Lung (tissue), 12 donors: ENCODE measurements around the gene CCND1. TPM values are rescaled to one million over a fixed set of nuclear protein-coding genes. Genes with fewer than 3 reads are reported as not detected.

ENCODE experiments used
- ATAC-seq: fragments of 200-7000 bp; cut with Tn5 transposase; one replicate; pipeline ENCODE4 v1.9.1; 2020; ENCODE audit warnings: moderate number of reproducible peaks; ENCODE audit not compliant: insufficient read depth, low FRiP score
- DNase-seq, 3 donors: peaks; one replicate each; pipeline ENCODE4 v3.0.0-alpha.2; 2013 to 2017
- H3K27ac ChIP-seq, 2 donors: one replicate each; pipeline ENCODE4 v1.5.1; 2013; ENCODE audit warnings: mild to moderate bottlenecking in 2 of 2, moderate library complexity in 2 of 2, control low read depth in 1 of 2, inconsistent platforms in 1 of 2, low read depth in 1 of 2, low read length in 1 of 2
- H3K27me3 ChIP-seq, 3 donors: one replicate each; pipeline ENCODE4 v1.5.1; 2013; ENCODE audit warnings: low read length in 2 of 3; ENCODE audit not compliant: control insufficient read depth in 3 of 3, insufficient read depth in 3 of 3
- H3K36me3 ChIP-seq, 4 donors: one replicate each; pipeline ENCODE4 v1.5.1; 2013; ENCODE audit warnings: low read length in 4 of 4, mild to moderate bottlenecking in 1 of 4, moderate library complexity in 1 of 4; ENCODE audit not compliant: control insufficient read depth in 4 of 4, insufficient read depth in 4 of 4
- H3K4me1 ChIP-seq, 5 donors: one replicate each; pipeline ENCODE4 v1.5.1; 2013; ENCODE audit warnings: low read length in 5 of 5, mild to moderate bottlenecking in 2 of 5, moderate library complexity in 1 of 5; ENCODE audit not compliant: control insufficient read depth in 5 of 5, insufficient read depth in 5 of 5
- H3K4me3 ChIP-seq: one replicate; pipeline ENCODE4 v1.5.1; 2013; ENCODE audit warnings: mild to moderate bottlenecking, control low read depth, moderate library complexity
- H3K9ac ChIP-seq, 2 donors: one replicate each; pipeline ENCODE4 v1.5.1; 2013; ENCODE audit warnings: low read length in 2 of 2, control low read depth in 1 of 2; ENCODE audit not compliant: insufficient read depth in 1 of 2
- H3K9me3 ChIP-seq, 4 donors: one replicate each; pipeline ENCODE4 v1.5.1; 2013; ENCODE audit warnings: low read length in 3 of 4, mild to moderate bottlenecking in 1 of 4, moderate library complexity in 1 of 4; ENCODE audit not compliant: control insufficient read depth in 4 of 4, insufficient read depth in 3 of 4
- WGBS, 2 donors: extraction: QIAGEN DNeasy Blood & Tissue Kit; methylation state at CpG; one replicate each; pipeline ENCODE4 v1.1.7; 2013; 5-methylcytosine and 5-hydroxymethylcytosine counted together
- polyA plus RNA-seq, 2 donors: library from polyadenylated mRNA; stranded (reverse); fragments of 200-250 nt; gene quantifications; one replicate each; pipeline ENCODE4 v1.2.1, GENCODE V29; 2013
- total RNA-seq, 2 donors: library from RNA; depleted of rRNA in 1 of 2; stranded (reverse); fragments of >200 nt in 1 of 2; gene quantifications; one replicate each; pipeline ENCODE4 v1.2.1, GENCODE V29; 2014 to 2021
- TF ChIP-seq, protein P1 (sequence below): IDR thresholded peaks from 2 replicates; pipeline ENCODE4 v1.5.1; 2012; ENCODE audit warnings: mild to moderate bottlenecking; ENCODE audit errors: control extremely low read depth, extremely low read depth
- donor health status: control.
- donor health status: control.
- donor health status: Bipolar disorder and iron deficiency.
- donor health status: healthy.
- donor health status: DM: yes; HTN: yes; CAD: no.

The CCND1 gene
- total and polyA plus RNA-seq, 4 donors: 32.1 to 190 (median 84.3) TPM

DNA sequence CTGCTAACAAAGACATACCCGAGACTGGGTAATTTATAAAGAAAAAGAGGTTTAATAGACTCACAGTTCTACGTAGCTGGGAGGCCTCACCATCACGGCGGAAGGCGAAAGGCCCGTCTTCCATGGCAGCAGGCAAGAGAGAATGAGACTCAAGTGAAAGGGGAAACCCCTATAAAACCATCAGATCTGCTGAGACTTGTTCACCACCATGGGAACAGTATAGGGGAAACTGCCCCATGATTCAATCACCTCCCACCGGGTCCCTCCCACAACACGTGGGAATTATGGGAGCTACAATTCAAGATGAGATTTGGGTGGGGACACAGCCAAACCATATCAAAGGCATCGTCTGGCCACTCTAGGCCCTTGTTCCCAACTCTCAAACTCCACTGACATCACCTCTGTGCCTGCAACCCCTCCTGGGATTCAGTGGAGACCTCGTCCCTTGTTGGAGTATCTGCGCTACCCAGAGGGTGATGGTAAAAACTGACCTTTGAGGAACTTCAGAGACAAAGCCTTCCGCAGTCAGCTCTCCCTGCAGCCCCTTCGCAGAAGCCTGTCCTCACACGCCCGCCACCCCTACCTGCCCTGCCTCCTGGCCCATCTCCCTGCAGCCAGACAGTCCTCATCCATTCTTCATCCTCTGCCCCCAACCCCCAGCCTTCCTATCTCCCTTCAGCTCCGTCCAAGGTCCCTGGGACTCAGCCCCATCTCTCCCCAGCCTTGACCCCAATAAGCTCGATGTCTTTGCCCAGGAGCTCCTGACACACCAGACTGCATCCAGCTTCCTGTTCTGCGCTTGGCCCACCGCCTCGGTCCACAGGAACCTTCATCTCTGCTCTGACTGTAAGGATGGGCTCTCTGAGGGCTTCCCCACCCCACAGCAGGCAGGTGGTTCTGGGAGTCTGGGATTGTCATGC lies 15.8 kb downstream of the CCND1 start:
- Histone ChIP-seq H3K9me3 (no peaks in the 10 kb centered on the region), H3K27ac (no peak overlapping the region), H3K4me1 (peaks cover 0 to 17% (median 4%) of the 10 kb centered on the region in 5 donors), H3K27me3 (no peaks in the 10 kb centered on the region), H3K4me3 (no peak overlapping the region), H3K9ac (no peak overlapping the region), H3K36me3 (peaks cover 0 to 12% (median 6%) of the 10 kb centered on the region in 4 donors)
- TF ChIP-seq, protein P1, sequence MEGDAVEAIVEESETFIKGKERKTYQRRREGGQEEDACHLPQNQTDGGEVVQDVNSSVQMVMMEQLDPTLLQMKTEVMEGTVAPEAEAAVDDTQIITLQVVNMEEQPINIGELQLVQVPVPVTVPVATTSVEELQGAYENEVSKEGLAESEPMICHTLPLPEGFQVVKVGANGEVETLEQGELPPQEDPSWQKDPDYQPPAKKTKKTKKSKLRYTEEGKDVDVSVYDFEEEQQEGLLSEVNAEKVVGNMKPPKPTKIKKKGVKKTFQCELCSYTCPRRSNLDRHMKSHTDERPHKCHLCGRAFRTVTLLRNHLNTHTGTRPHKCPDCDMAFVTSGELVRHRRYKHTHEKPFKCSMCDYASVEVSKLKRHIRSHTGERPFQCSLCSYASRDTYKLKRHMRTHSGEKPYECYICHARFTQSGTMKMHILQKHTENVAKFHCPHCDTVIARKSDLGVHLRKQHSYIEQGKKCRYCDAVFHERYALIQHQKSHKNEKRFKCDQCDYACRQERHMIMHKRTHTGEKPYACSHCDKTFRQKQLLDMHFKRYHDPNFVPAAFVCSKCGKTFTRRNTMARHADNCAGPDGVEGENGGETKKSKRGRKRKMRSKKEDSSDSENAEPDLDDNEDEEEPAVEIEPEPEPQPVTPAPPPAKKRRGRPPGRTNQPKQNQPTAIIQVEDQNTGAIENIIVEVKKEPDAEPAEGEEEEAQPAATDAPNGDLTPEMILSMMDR: no peak
- 87% methylated on average over 20 of the region's 20 CpGs for WGBS, 2 donors
- ATAC-seq (no peak), DNase-seq (no peak)

GRCh38 chr11:69657456-69657910 lies 16.5 kb downstream of the CCND1 start:
- no peak overlapping the region for H3K27ac ChIP-seq
- H3K4me1 ChIP-seq: peaks cover 0 to 17% (median 4%) of the 10 kb centered on the region in 5 donors
- ATAC-seq: no peak
- no peaks in the 10 kb centered on the region for H3K9me3 ChIP-seq
- H3K36me3 ChIP-seq: peaks cover 0 to 9% (median 3%) of the 10 kb centered on the region in 4 donors
- H3K9ac ChIP-seq: no peak overlapping the region
- no peak overlapping the region for H3K4me3 ChIP-seq
- TF ChIP-seq, protein P1: no peak
- 93 to 94% methylated on average over 14 of the region's 14 CpGs for WGBS, 2 donors
- DNase-seq: no peak
- H3K27me3 ChIP-seq: no peaks in the 10 kb centered on the region

DNA sequence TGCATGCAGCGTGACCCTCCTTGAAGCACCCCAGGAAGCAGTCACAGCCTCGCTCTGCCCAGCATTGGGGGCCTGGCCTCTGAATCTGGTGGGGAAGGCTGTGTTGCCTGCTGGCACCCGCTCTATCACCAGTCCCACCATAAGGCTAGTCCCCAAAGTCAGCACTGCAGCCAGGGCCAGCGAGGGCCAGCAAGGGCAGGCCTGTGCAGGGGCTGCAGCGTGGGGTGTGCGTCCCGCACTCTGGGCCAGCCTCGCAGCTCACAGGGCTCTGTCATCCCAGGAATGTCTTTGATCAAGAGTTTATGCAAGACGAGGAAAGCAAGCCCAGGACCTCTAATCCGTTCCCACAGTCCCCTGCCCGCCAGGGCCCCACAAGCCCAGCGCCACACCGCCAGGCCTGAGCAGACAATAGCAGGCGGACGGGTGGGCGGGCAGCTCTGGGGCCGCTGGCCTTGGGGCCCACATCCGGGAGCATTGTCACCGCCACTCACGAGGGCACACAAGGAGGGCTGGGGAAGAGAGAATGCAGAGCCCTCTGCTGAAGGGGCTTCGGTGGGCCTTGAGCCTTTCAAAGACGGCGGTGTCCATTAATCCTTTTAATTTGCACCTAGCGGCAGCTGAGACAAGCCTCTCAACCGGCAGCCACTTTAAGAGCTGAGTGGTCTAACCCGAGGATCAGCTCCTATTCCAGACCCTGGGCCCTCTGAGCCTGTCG lies 17.1 kb downstream of the CCND1 start:
- peak; percentile 67 to 77 (median 75) for DNase-seq

More for the DNA sequence above, 17.1 kb downstream of the CCND1 start:
- Histone ChIP-seq H3K4me3 (no peak overlapping the region), H3K27me3 (no peaks in the 10 kb centered on the region), H3K36me3 (peaks cover 0 to 11% (median under 1%) of the 10 kb centered on the region in 4 donors), H3K27ac (no peak overlapping the region), H3K9me3 (no peaks in the 10 kb centered on the region), H3K9ac (no peak overlapping the region), H3K4me1 (peaks cover 0 to 17% (median 4%) of the 10 kb centered on the region in 5 donors)
- no peak for ATAC-seq
- WGBS, 2 donors: 54 to 70% methylated on average over 27 of the region's 27 CpGs
- TF ChIP-seq, protein P1: no peak
